ENCODE measurements around the gene SUCLG1. TPM values are rescaled to one million over a fixed set of nuclear protein-coding genes. Genes with fewer than 3 reads are reported as not detected.

SUCLG1 gene
- total and polyA plus RNA-seq, 2 of the 8 experiments (the other 6 are each of a cell fraction or from before 2014, with no cell fraction given), result 19.9 to 40.0 TPM

GRCh38 chr2:84481702-84482101 is 22.6 kb upstream of the SUCLG1 start (continued):
- TF ChIP-seq SP1 (IDR thresholded peaks at IDR 0.05; ENCODE audit: low read depth, low read length), result no peak

- H3K9ac ChIP-seq (replicated peaks in 1 of 4; ENCODE audit: extremely low read depth in 1 of 4, low read depth in 3 of 4, low read length in 3 of 4), result no peak overlapping the region
- FAIRE-seq (no peak), DNase-seq (ENCODE audit: low read depth in 1 of 2, low spot score in 2 of 2) (no peak)
- no peaks in the 10 kb centered on the region for H3K27me3 ChIP-seq (replicated peaks in 1 of 4; ENCODE audit: control insufficient read depth in 3 of 4, extremely low read depth in 1 of 4, insufficient read depth in 3 of 4, low read length in 3 of 4)
- no peaks in the 10 kb centered on the region for H4K20me1 ChIP-seq (replicated peaks in 1 of 2; ENCODE audit: control insufficient read depth in 1 of 2, insufficient read depth in 2 of 2, low read length in 2 of 2)
- POLR2A ChIA-PET (ENCODE audit: partially characterized antibody), result no interaction called here
- no peak overlapping the region for H3K4me2 ChIP-seq (ENCODE audit: insufficient read depth in 1 of 2, low read depth in 2 of 2, low read length in 2 of 2)
- H4K91ac ChIP-seq (replicated peaks; ENCODE audit: insufficient read length, low read length), result no peak overlapping the region
- no peak overlapping the region for H3K4ac ChIP-seq (replicated peaks; ENCODE audit: insufficient read length, low read depth, low read length)
- no peak overlapping the region for H4K5ac ChIP-seq (ENCODE audit: insufficient read length, low read depth, low read length)
- no peak overlapping the region for H2BK15ac ChIP-seq (ENCODE audit: low read length)
- no peak overlapping the region for H3K4me3 ChIP-seq (ENCODE audit: extremely low read depth in 1 of 4, insufficient read depth in 2 of 4, low read depth in 3 of 4, low read length in 4 of 4)
- no peak overlapping the region for H4K8ac ChIP-seq (ENCODE audit: extremely low read depth, insufficient read depth, low read length)
- H3K18ac ChIP-seq (ENCODE audit: extremely low read depth, low read length), result no peak overlapping the region
- no peak overlapping the region for H2BK120ac ChIP-seq (replicated peaks; ENCODE audit: low read depth, low read length)
- H3K9me3 ChIP-seq (ENCODE audit: insufficient read depth in 2 of 2, low read depth in 1 of 2, low read length in 1 of 2), result peaks cover 11 to 17% of the 10 kb centered on the region in 2 experiments
- CTCF ChIA-PET (ENCODE audit: partially characterized antibody), result no interaction called here
- no peak overlapping the region for H2AFZ ChIP-seq (ENCODE audit: low read length)
- no peaks in the 10 kb centered on the region for H3K79me1 ChIP-seq (ENCODE audit: low read depth, low read length)
- no peak overlapping the region for H2BK5ac ChIP-seq (ENCODE audit: low read depth, low read length)
- no peak overlapping the region for H2AK5ac ChIP-seq (ENCODE audit: low read depth, low read length)
- no peaks in the 10 kb centered on the region for H3K4me1 ChIP-seq (replicated peaks in 1 of 4; ENCODE audit: control insufficient read depth in 3 of 4, insufficient read depth in 4 of 4, low read length in 3 of 4)
- no peak overlapping the region for H2BK12ac ChIP-seq (ENCODE audit: low read depth, low read length)
- no peak overlapping the region for H3K23ac ChIP-seq (ENCODE audit: insufficient read length)
- no peak overlapping the region for H3K27ac ChIP-seq (ENCODE audit: low read depth, low read length)
- no peak for TF ChIP-seq GTF2F1 (IDR thresholded peaks at IDR 0.05; ENCODE audit: borderline replicate concordance, low read depth, low read length)
- TF ChIP-seq MAX (IDR thresholded peaks at IDR 0.05), result no peak
- TF ChIP-seq TCF12 (IDR thresholded peaks at IDR 0.05; ENCODE audit: low read depth, low read length), result no peak
- TF ChIP-seq RBBP5 (IDR thresholded peaks at IDR 0.05; ENCODE audit: borderline replicate concordance, low read depth, low read length), result no peak
- H3K23me2 ChIP-seq (ENCODE audit: low read depth, low read length), result no peaks in the 10 kb centered on the region
- no peak overlapping the region for H2BK20ac ChIP-seq (ENCODE audit: low read length)
- H3K56ac ChIP-seq (replicated peaks; ENCODE audit: insufficient read length, low read depth, low read length), result no peak overlapping the region
- WGBS, 2 experiments (ENCODE audit: extremely low coverage in 1 of 2, insufficient coverage in 1 of 2, insufficient read length in 1 of 2, insufficient replicate concordance in 2 of 2, low coverage in 1 of 2, low lambda C conversion rate in 2 of 2, missing lambda C conversion rate in 1 of 2), result 84% methylated on average over 3 of the region's 3 CpGs; no CpG with 5 or more reads in 1 of the 2 experiments
- H3K36me3 ChIP-seq (ENCODE audit: control insufficient read depth in 2 of 4, insufficient read depth in 4 of 4, low read length in 3 of 4), result no peaks in the 10 kb centered on the region
- no peak overlapping the region for H3K14ac ChIP-seq (ENCODE audit: insufficient read length)
- no peaks in the 10 kb centered on the region for H3K79me2 ChIP-seq (ENCODE audit: control insufficient read depth in 1 of 2, insufficient read depth in 2 of 2, low read length in 2 of 2)
Measured at GRCh38 chr2:84478867-84479266, 19.8 kb upstream of the SUCLG1 start.

Data from H1 (cell line).